Activated naive CD4-positive, alpha-beta T cell treated with anti-CD3 and anti-CD28 coated beads, Interleukin-2, amount 50 U/mL, for 72 hours (primary cell): ENCODE measurements around the gene STK11. TPM values are rescaled to one million over a fixed set of nuclear protein-coding genes. Genes with fewer than 3 reads are reported as not detected.

ENCODE experiments used
- ATAC-seq, 2 donors: fragments of 150-1000 bp; cut with Tn5 transposase; 2 replicates each; pipeline ENCODE4 v1.10.0; 2021; ENCODE audit warnings: mild to moderate bottlenecking in 2 of 2, moderate library complexity in 2 of 2
- DNase-seq, 2 donors: peaks; one replicate each; pipeline ENCODE4 v3.0.0; 2021 to 2022; ENCODE audit warnings: low spot score in 2 of 2
- H3K27ac Mint-ChIP-seq, 2 donors: one replicate each; pipeline ENCODE4 v1.8.0; 2022; ENCODE audit warnings: mild to moderate bottlenecking in 2 of 2, mixed read lengths in 2 of 2
- H3K36me3 Mint-ChIP-seq, 2 donors: one replicate each; pipeline ENCODE4 v1.8.0; 2022; ENCODE audit warnings: mixed read lengths in 2 of 2
- H3K9me3 Mint-ChIP-seq, 2 donors: one replicate each; pipeline ENCODE4 v1.8.0; 2022; ENCODE audit warnings: mixed read lengths in 2 of 2
- total RNA-seq, 2 donors: library from RNA; stranded (reverse); gene quantifications; one replicate each; pipeline ENCODE4 v1.2.3, GENCODE V29; 2022

The STK11 gene
- 10 to 100 TPM; 73.1 to 86.4 TPM for total RNA-seq

GRCh38 chr19:1205114-1206099 is at the start of gene STK11:
STK11 (plus strand) TSS chr19:1205778; CDS start chr19:1206914, 1,136 bp downstream.
- H3K27ac Mint-ChIP-seq: peak within 1 kb of the TSS; percentile 92 to 97
- DNase-seq (peak; percentile 100), ATAC-seq (peak; percentile 95)
- H3K36me3 Mint-ChIP-seq: peaks cover 20% of the 10 kb centered on the region in 2 donors
- H3K9me3 Mint-ChIP-seq: no peaks in the 10 kb centered on the region

- no peak for ATAC-seq
- Mint-ChIP-seq H3K27ac (no peak overlapping the region), H3K9me3 (no peaks in the 10 kb centered on the region), H3K36me3 (no peaks in the 10 kb centered on the region)
- no peak for DNase-seq
These were observed 49.2 kb upstream of the STK11 start for GRCh38 chr19:1156305-1156801.

GRCh38 chr19:1156830-1157615 is 48.6 kb upstream of the STK11 start:
- Mint-ChIP-seq H3K9me3 (no peaks in the 10 kb centered on the region), H3K27ac (no peak overlapping the region), H3K36me3 (no peaks in the 10 kb centered on the region)
- DNase-seq: no peak
- peak in 1 of 2 donors; percentile 21 for ATAC-seq

- no peak for ATAC-seq
These were observed 47.4 kb upstream of the STK11 start for GRCh38 chr19:1157931-1158884.

GRCh38 chr19:1158885-1159448 is 46.6 kb upstream of the STK11 start:
- Mint-ChIP-seq H3K9me3 (no peaks in the 10 kb centered on the region), H3K36me3 (no peaks in the 10 kb centered on the region), H3K27ac (no peak overlapping the region)
- DNase-seq (no peak), ATAC-seq (no peak)

More at GRCh38 chr19:1157931-1158884, 47.4 kb upstream of the STK11 start:
- no peaks in the 10 kb centered on the region for H3K9me3 Mint-ChIP-seq
- H3K36me3 Mint-ChIP-seq: no peaks in the 10 kb centered on the region
- DNase-seq: no peak
- no peak overlapping the region for H3K27ac Mint-ChIP-seq

- DNase-seq (no peak), ATAC-seq (no peak)
- no peaks in the 10 kb centered on the region for H3K36me3 Mint-ChIP-seq
- no peaks in the 10 kb centered on the region for H3K9me3 Mint-ChIP-seq
- H3K27ac Mint-ChIP-seq: no peak overlapping the region
These were observed 45.5 kb upstream of the STK11 start for GRCh38 chr19:1159864-1160595.

- Mint-ChIP-seq H3K27ac (no peak overlapping the region), H3K9me3 (no peaks in the 10 kb centered on the region), H3K36me3 (no peaks in the 10 kb centered on the region)
- DNase-seq (no peak), ATAC-seq (no peak)
These were observed 43.9 kb upstream of the STK11 start for GRCh38 chr19:1161716-1162115.

- no peak for ATAC-seq
- no peaks in the 10 kb centered on the region for H3K36me3 Mint-ChIP-seq
- peak overlapping the region in 1 of 2 donors; percentile 60 for H3K27ac Mint-ChIP-seq
- no peaks in the 10 kb centered on the region for H3K9me3 Mint-ChIP-seq
- DNase-seq: no peak
These were observed 42.9 kb upstream of the STK11 start for GRCh38 chr19:1162404-1163282.

GRCh38 chr19:1163283-1163933 is 42.2 kb upstream of the STK11 start:
- no peak for DNase-seq
- Mint-ChIP-seq H3K27ac (peak overlapping the region in 1 of 2 donors; percentile 60), H3K9me3 (no peaks in the 10 kb centered on the region), H3K36me3 (no peaks in the 10 kb centered on the region)
- ATAC-seq: no peak

- Mint-ChIP-seq H3K9me3 (no peaks in the 10 kb centered on the region), H3K36me3 (no peaks in the 10 kb centered on the region), H3K27ac (no peak overlapping the region)
- no peak for ATAC-seq
- no peak for DNase-seq
These were observed 41.5 kb upstream of the STK11 start for GRCh38 chr19:1163934-1164683.

- ATAC-seq (no peak), DNase-seq (no peak)
- H3K36me3 Mint-ChIP-seq: no peaks in the 10 kb centered on the region
- no peak overlapping the region for H3K27ac Mint-ChIP-seq
- H3K9me3 Mint-ChIP-seq: no peaks in the 10 kb centered on the region
These were observed 40.7 kb upstream of the STK11 start for GRCh38 chr19:1164684-1165531.

- no peak for DNase-seq
- peaks cover 0 to 10% of the 10 kb centered on the region in 2 donors for H3K36me3 Mint-ChIP-seq
- H3K9me3 Mint-ChIP-seq: no peaks in the 10 kb centered on the region
- no peak overlapping the region for H3K27ac Mint-ChIP-seq
- ATAC-seq: no peak
These were observed 38.6 kb upstream of the STK11 start for GRCh38 chr19:1166872-1167573.
